Suprapubic skin (tissue), 4 donors: ENCODE data around the gene IL18BP.
A peak's percentile ranks its signal among the peaks of the same experiment; 100 is the strongest.

Experiments used
- CTCF ChIP-seq, 2 donors: fragments of 200-600 bp in 1 of 2; fragments of 450-650 bp in 1 of 2; sonication (generic) in 1 of 2; IDR thresholded peaks; one replicate each; pipeline ENCODE4 v1.5.1; 2016 to 2019; ENCODE audit warnings: antibody characterized with exemption in 2 of 2, mild to moderate bottlenecking in 1 of 2, moderate library complexity in 1 of 2
- EP300 ChIP-seq: sonication (generic); formaldehyde crosslinking; IDR thresholded peaks from one replicate; pipeline ENCODE4 v1.6.1; 2017; ENCODE audit warnings: antibody characterized with exemption
- POLR2A ChIP-seq, 2 donors: fragments of 450-650 bp; IDR thresholded peaks; one replicate each; pipeline ENCODE4 v1.6.1; 2017; ENCODE audit warnings: antibody characterized with exemption in 2 of 2, mild to moderate bottlenecking in 2 of 2, moderate library complexity in 2 of 2
- POLR2AphosphoS5 ChIP-seq, 3 donors: sonication (generic); formaldehyde crosslinking; IDR thresholded peaks; one replicate each; pipeline ENCODE4 v1.6.1; 2017; ENCODE audit warnings: antibody characterized with exemption in 3 of 3

DNA sequence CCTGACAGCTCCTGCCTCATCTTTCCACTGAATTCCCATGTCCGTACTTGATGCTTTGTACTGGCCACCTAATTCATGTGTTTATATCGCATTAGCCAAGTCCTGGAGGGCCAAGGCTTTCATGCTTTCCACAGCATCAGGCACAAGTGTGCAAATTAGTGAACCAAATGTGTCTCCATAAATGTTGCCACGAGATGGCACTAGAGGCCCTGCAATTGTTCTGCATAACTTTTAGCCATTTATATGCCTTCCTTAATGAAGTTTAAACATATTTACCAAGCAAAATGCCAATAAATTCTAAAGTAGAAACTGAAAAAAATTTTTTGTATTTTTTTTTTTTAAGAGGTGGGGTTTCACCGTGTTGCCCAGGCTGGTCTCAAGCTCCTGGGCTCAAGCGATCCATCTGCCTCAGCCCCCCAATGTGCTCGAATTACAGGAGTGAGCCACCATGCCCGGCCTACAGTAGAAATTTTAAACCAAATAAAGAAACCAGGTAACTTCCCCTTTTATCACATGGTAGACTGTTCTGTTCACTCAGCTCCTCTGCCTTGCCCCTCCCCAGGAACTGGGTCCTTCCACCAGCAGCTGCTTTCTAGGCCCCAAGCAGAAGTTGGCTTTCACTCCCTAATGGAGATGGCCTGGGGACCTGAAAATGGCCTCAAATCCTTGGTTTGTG lies 20.8 kb upstream of the IL18BP start:
- TF ChIP-seq CTCF (IDR thresholded peaks at IDR 0.05) (peak; percentile 48 to 52), POLR2A (IDR thresholded peaks at IDR 0.05) (no peak), POLR2AphosphoS5 (IDR thresholded peaks at IDR 0.05) (no peak), EP300 (no peak)
